GM23248 (cell line): ENCODE measurements around the gene PAK4. TPM values are rescaled to one million over a fixed set of nuclear protein-coding genes. Genes with fewer than 3 reads are reported as not detected.

ENCODE experiments used
- DNase-seq: peaks from one replicate; pipeline ENCODE4 v3.0.0-alpha.2; 2015
- H2AFZ ChIP-seq: fragments of 200-600 bp; sonication (generic); 2 replicates; pipeline ENCODE4 v1.6.1; 2016; ENCODE audit warnings: antibody characterized with exemption
- H3F3A ChIP-seq: fragments of 200-600 bp; sonication (generic); 2 replicates; pipeline ENCODE4 v1.6.1; 2016; ENCODE audit warnings: mild to moderate bottlenecking, antibody characterized with exemption, mixed run types; ENCODE audit not compliant: insufficient read depth
- H3K27ac ChIP-seq: fragments of 200-600 bp; sonication (generic); 2 replicates; pipeline ENCODE4 v1.5.1; 2016; ENCODE audit warnings: mild to moderate bottlenecking
- H3K27me3 ChIP-seq: fragments of 200-600 bp; sonication (generic); replicated peaks from 2 replicates; pipeline ENCODE4 v1.6.1; 2016; ENCODE audit warnings: mild to moderate bottlenecking; ENCODE audit not compliant: insufficient read depth
- H3K36me3 ChIP-seq: fragments of 200-600 bp; sonication (generic); 2 replicates; pipeline ENCODE4 v1.6.1; 2016; ENCODE audit warnings: low read depth, mild to moderate bottlenecking
- H3K4me1 ChIP-seq: fragments of 200-600 bp; sonication (generic); 2 replicates; pipeline ENCODE4 v1.6.1; 2016; ENCODE audit warnings: mild to moderate bottlenecking; ENCODE audit not compliant: insufficient read depth
- H3K4me2 ChIP-seq: fragments of 200-600 bp; sonication (generic); one replicate; pipeline ENCODE4 v1.6.1; 2016; ENCODE audit warnings: mild to moderate bottlenecking; ENCODE audit not compliant: unreplicated experiment
- H3K4me3 ChIP-seq: fragments of 200-600 bp; sonication (generic); 2 replicates; pipeline ENCODE4 v1.5.1; 2016; ENCODE audit warnings: mild to moderate bottlenecking
- H3K79me2 ChIP-seq: fragments of 200-600 bp; sonication (generic); 2 replicates; pipeline ENCODE4 v1.6.1; 2016; ENCODE audit warnings: mild to moderate bottlenecking; ENCODE audit not compliant: insufficient read depth
- H3K9ac ChIP-seq: fragments of 200-600 bp; sonication (generic); 2 replicates; pipeline ENCODE4 v1.6.1; 2016; ENCODE audit warnings: mild to moderate bottlenecking
- H3K9me2 ChIP-seq: fragments of 200-600 bp; sonication (generic); 2 replicates; pipeline ENCODE4 v1.6.1; 2016; ENCODE audit warnings: mixed run types, mild to moderate bottlenecking, moderate library complexity; ENCODE audit not compliant: insufficient read depth
- H3K9me3 ChIP-seq: fragments of 200-600 bp; sonication (generic); one replicate; pipeline ENCODE4 v1.6.1; 2017; ENCODE audit warnings: low read depth
- H4K20me1 ChIP-seq: fragments of 200-600 bp; sonication (generic); 2 replicates; pipeline ENCODE4 v1.6.0; 2016; ENCODE audit not compliant: insufficient read depth
- EZH2 ChIP-seq: fragments of 200-600 bp; sonication (generic); IDR thresholded peaks from 2 replicates; pipeline ENCODE4 v1.6.1; 2018; ENCODE audit warnings: antibody characterized with exemption, mild to moderate bottlenecking; ENCODE audit not compliant: insufficient read depth, poor library complexity, severe bottlenecking
- EZH2phosphoT487 ChIP-seq: fragments of 200-600 bp; sonication (generic); IDR thresholded peaks from 2 replicates; pipeline ENCODE4 v1.6.1; 2018; ENCODE audit warnings: antibody characterized with exemption, moderate library complexity, mild to moderate bottlenecking, low read depth; ENCODE audit not compliant: insufficient read depth
- WGBS, 2 experiments: methylation state at CpG; one replicate each; pipeline ENCODE4 v1.1.6; 2015 to 2017; ENCODE audit warnings: low lambda C conversion rate in 2 of 2, low coverage in 1 of 2; ENCODE audit errors: missing lambda C conversion rate in 2 of 2; 5-methylcytosine and 5-hydroxymethylcytosine counted together
- in situ Hi-C: fragments of 300-500 bp; cut with MboI; formaldehyde crosslinking; loops from 2 replicates; pipeline ENCODE4 v1.15.0; 2020
- polyA plus RNA-seq: library from polyadenylated mRNA; unstranded; fragments of >200 nt; fragmentation: Nextera tagmentation; extraction: Ambion mirVana; gene quantifications from 2 replicates; pipeline ENCODE4 v1.2.1, GENCODE V29; 2016
- total RNA-seq: library from RNA; depleted of rRNA; stranded (reverse); fragments of >200 nt; shearing (Covaris generic); gene quantifications from 2 replicates; pipeline ENCODE4 v1.2.3, GENCODE V29; 2014

PAK4 gene
- total and polyA plus RNA-seq, 2 experiments from 2014 or later = 10.9 to 20.1 TPM

- Histone ChIP-seq H3K4me2 (no peak overlapping the region), H3K36me3 (no peaks in the 10 kb centered on the region), H3K9ac (no peak overlapping the region), H3K9me2 (no peaks in the 10 kb centered on the region), H2AFZ (no peak overlapping the region), H3K79me2 (no peaks in the 10 kb centered on the region), H3K27me3 (no peaks in the 10 kb centered on the region), H3K4me3 (no peak overlapping the region), H3K4me1 (no peaks in the 10 kb centered on the region), H3K9me3 (no peaks in the 10 kb centered on the region), H3K27ac (no peak overlapping the region), H3F3A (no peaks in the 10 kb centered on the region), H4K20me1 (no peaks in the 10 kb centered on the region)
- no peak for TF ChIP-seq EZH2
- no peak for TF ChIP-seq EZH2phosphoT487
- no peak for DNase-seq
- in situ Hi-C loops = no loop called here
- 63 to 67% methylated on average over 8 of the region's 8 CpGs for WGBS, 2 experiments
Measured at GRCh38 chr19:39186391-39186790, 60.8 kb downstream of the PAK4 start.

- H3K36me3 ChIP-seq = no peaks in the 10 kb centered on the region
- H3K9me2 ChIP-seq = no peaks in the 10 kb centered on the region
- WGBS, 2 experiments = 16 to 20% methylated on average over 8 of the region's 8 CpGs
- H3K9ac ChIP-seq = no peak overlapping the region
- H2AFZ ChIP-seq = no peak overlapping the region
- H3K4me2 ChIP-seq = no peak overlapping the region
- no peaks in the 10 kb centered on the region for H4K20me1 ChIP-seq
- no peaks in the 10 kb centered on the region for H3K9me3 ChIP-seq
- H3K27me3 ChIP-seq = no peaks in the 10 kb centered on the region
- TF ChIP-seq EZH2 (no peak), EZH2phosphoT487 (no peak)
- no peak overlapping the region for H3K27ac ChIP-seq
- H3F3A ChIP-seq = no peaks in the 10 kb centered on the region
- DNase-seq = no peak
- no peaks in the 10 kb centered on the region for H3K4me1 ChIP-seq
- H3K79me2 ChIP-seq = no peaks in the 10 kb centered on the region
- in situ Hi-C loops = no loop called here
- H3K4me3 ChIP-seq = no peak overlapping the region
Measured at GRCh38 chr19:39187552-39187943, 62.0 kb downstream of the PAK4 start.

- in situ Hi-C loops = no loop called here
- H3F3A ChIP-seq = no peaks in the 10 kb centered on the region
- no peaks in the 10 kb centered on the region for H3K4me1 ChIP-seq
- H3K27ac ChIP-seq = no peak overlapping the region
- TF ChIP-seq EZH2 (no peak), EZH2phosphoT487 (no peak)
- WGBS, 2 experiments = 70% methylated on average over 6 of the region's 6 CpGs
- no peak for DNase-seq
- no peaks in the 10 kb centered on the region for H3K9me3 ChIP-seq
- H3K27me3 ChIP-seq = 0 out of 2 replicates have a peak, but pooled peaks cover under 1% of the 10 kb centered on the region
- no peak overlapping the region for H3K4me3 ChIP-seq
- H3K4me2 ChIP-seq = no peak overlapping the region
- H4K20me1 ChIP-seq = no peaks in the 10 kb centered on the region
- no peak overlapping the region for H2AFZ ChIP-seq
- no peaks in the 10 kb centered on the region for H3K9me2 ChIP-seq
- H3K9ac ChIP-seq = no peak overlapping the region
- H3K79me2 ChIP-seq = no peaks in the 10 kb centered on the region
- H3K36me3 ChIP-seq = no peaks in the 10 kb centered on the region
Measured at GRCh38 chr19:39188960-39189359, 63.4 kb downstream of the PAK4 start.

DNA sequence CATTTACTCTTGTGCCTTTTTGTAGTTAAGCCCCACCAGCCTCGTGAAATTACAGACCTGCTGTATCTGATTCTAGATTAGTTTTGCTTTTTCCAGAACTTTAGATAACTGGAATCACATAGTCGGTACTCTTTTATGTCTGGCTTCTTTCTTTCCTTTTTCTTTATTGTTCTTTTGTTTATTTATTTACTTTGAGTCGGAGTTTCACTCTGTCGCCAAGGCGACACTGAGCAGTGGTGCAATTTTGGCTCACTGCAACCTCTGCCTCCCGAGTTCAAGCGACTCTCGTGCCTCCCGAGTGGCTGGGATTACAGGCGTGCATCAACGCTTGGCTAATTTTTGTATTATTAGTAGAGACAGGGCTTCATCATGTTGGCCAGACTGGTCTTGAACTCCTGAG is 65.2 kb downstream of the PAK4 start:
- in situ Hi-C loops = no loop called here
- no peak overlapping the region for H3K9ac ChIP-seq
- no peak overlapping the region for H3K4me2 ChIP-seq
- peaks cover 14% of the 10 kb centered on the region; the same call in 1 of the 2 replicates for H3K27me3 ChIP-seq
- no peak overlapping the region for H3K27ac ChIP-seq
- H3K79me2 ChIP-seq = no peaks in the 10 kb centered on the region
- no peak overlapping the region for H3K4me3 ChIP-seq
- H3F3A ChIP-seq = no peaks in the 10 kb centered on the region
- no peaks in the 10 kb centered on the region for H3K9me3 ChIP-seq
- no peaks in the 10 kb centered on the region for H3K4me1 ChIP-seq
- WGBS, 2 experiments = 37 to 40% methylated on average over 11 of the region's 11 CpGs
- no peaks in the 10 kb centered on the region for H3K9me2 ChIP-seq
- no peak for TF ChIP-seq EZH2phosphoT487
- TF ChIP-seq EZH2 = no peak
- H2AFZ ChIP-seq = no peak overlapping the region
- no peaks in the 10 kb centered on the region for H3K36me3 ChIP-seq
- DNase-seq = no peak
- no peaks in the 10 kb centered on the region for H4K20me1 ChIP-seq

- H3K79me2 ChIP-seq = no peaks in the 10 kb centered on the region
- H3K9ac ChIP-seq = no peak overlapping the region
- no peak overlapping the region for H2AFZ ChIP-seq
- no peaks in the 10 kb centered on the region; the same call in 1 of the 2 replicates for H3K4me1 ChIP-seq
- DNase-seq = no peak
- in situ Hi-C loops = no loop called here
- no peaks in the 10 kb centered on the region for H4K20me1 ChIP-seq
- TF ChIP-seq EZH2 (no peak), EZH2phosphoT487 (no peak)
- H3K27ac ChIP-seq = no peak overlapping the region
- no peaks in the 10 kb centered on the region for H3K9me3 ChIP-seq
- H3K4me2 ChIP-seq = no peak overlapping the region
- WGBS, 2 experiments = 37 to 45% methylated on average over 2 of the region's 2 CpGs
- no peaks in the 10 kb centered on the region for H3K9me2 ChIP-seq
- peaks cover 32% of the 10 kb centered on the region for H3K27me3 ChIP-seq
- H3F3A ChIP-seq = no peaks in the 10 kb centered on the region
- no peak overlapping the region for H3K4me3 ChIP-seq
- H3K36me3 ChIP-seq = no peaks in the 10 kb centered on the region
Measured at GRCh38 chr19:39192846-39193245, 67.3 kb downstream of the PAK4 start.
